Keratinocyte (primary cell): ENCODE measurements around the gene PFAS.

Experiments used
- EZH2 ChIP-seq: IDR thresholded peaks from one replicate; pipeline ENCODE4 v1.6.1; 2012; ENCODE audit warnings: inconsistent platforms, mild to moderate bottlenecking, low read length, moderate library complexity
- TF ChIP-seq, protein P1 (sequence below), 3 experiments: IDR thresholded peaks in 1 of 3; conservative IDR thresholded peaks in 1 of 3; optimal IDR thresholded peaks in 1 of 3; 2 replicates in 2 of 3; 3 replicates in 1 of 3; pipeline versions ENCODE3 to v1.5.1; 2011; ENCODE audit warnings: low read length in 3 of 3, mild to moderate bottlenecking in 3 of 3, moderate library complexity in 2 of 3, control low read depth in 1 of 3, inconsistent platforms in 1 of 3; ENCODE audit not compliant: insufficient read depth in 2 of 3; ENCODE audit errors: extremely low read depth in 1 of 3

DNA sequence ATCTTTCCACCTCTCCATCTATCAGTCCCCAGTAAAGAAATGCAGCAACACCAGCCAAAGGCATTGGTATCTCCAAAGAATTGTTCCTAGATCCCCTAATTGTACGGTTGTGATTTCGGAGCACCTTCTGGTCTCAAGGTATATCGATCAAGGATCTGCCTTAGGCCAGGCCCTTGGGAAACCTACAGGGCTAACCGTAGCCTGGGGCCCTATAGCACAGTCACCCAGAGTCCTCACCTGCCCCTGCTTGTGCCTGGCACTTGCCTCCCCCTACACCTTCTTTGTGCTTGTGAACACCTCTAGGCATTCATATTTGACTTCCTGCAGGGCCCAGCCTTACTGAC lies 21.9 kb upstream of the PFAS start:
- TF ChIP-seq, protein P1, sequence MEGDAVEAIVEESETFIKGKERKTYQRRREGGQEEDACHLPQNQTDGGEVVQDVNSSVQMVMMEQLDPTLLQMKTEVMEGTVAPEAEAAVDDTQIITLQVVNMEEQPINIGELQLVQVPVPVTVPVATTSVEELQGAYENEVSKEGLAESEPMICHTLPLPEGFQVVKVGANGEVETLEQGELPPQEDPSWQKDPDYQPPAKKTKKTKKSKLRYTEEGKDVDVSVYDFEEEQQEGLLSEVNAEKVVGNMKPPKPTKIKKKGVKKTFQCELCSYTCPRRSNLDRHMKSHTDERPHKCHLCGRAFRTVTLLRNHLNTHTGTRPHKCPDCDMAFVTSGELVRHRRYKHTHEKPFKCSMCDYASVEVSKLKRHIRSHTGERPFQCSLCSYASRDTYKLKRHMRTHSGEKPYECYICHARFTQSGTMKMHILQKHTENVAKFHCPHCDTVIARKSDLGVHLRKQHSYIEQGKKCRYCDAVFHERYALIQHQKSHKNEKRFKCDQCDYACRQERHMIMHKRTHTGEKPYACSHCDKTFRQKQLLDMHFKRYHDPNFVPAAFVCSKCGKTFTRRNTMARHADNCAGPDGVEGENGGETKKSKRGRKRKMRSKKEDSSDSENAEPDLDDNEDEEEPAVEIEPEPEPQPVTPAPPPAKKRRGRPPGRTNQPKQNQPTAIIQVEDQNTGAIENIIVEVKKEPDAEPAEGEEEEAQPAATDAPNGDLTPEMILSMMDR (optimal IDR thresholded peaks at IDR 0.05 in 1 of 3, IDR thresholded peaks at IDR 0.05 in 1 of 3, conservative IDR thresholded peaks at IDR 0.05 in 1 of 3; ENCODE audit: extremely low read depth in 1 of 3, insufficient read depth in 2 of 3, low read length in 3 of 3): no peak
- TF ChIP-seq EZH2: no peak
